HG02938 (cell line): ENCODE results near the gene IRF6.

Experiments used
- ATAC-seq: cut with Tn5 transposase; IDR thresholded peaks from one replicate; pipeline ENCODE4 v1.9.1; 2021; ENCODE audit warnings: mild to moderate bottlenecking, moderate library complexity; ENCODE audit not compliant: unreplicated experiment

IRF6 gene

DNA sequence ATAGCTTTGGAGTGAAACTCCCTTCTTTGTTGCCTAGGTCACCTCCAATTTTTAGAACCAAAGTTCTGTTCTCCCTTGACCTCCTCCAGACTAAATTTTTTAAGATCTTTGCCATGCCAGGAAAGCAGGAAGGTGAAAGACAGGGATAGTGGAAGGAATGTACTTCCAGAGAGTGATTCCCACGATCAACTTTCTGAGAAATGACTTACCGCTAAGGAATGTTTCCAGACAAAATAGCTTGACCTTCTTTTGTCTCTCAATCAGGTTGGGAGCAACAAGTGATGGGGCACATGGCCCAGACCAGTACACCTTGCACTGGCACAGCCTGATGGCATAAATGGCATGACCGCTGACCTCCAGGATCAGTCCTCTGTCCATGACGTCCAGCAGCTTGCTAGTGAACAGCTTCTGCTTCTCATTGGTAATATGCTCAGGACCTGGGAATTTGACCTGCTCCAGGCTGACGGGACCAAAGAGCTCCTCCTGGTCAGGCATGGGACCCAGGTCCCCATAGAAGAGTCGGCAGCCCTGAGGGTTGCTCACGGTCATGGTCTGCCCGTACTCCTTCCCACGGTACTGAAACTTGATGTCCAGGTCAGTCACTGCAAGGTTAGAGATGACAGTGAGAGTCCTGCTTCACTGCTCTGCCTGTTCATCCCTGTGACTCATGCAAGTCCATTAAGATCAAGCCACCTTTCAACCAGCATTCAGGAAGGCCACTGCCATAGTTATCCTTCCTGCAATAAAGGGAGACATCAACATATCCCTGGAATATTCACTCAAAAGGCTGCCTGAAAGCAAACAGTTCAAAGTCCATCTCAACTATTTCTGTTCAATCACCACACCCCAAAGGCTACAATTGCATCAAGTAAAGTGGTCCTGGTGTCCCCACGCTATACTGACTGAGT lies 15.4 kb downstream of the IRF6 start:
- ATAC-seq = no peak

DNA sequence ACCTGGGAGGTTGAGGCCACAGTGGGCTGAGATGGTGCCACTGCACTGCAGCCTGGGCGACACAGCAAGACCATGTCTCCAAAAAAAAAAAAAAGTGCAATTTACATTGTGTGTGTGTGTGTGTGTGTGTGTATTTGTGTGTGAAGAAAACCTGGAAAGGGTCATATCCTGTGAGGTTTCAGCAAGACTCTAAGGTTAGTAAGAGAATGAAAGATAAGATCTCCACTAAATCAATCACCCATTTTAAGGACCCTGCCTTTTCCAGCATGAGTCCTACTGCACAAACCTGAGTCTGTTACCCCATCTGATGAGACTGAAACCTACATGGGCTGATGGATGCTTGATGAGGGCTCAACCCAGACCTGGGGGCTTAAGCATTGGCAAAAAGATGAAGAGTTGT lies 16.7 kb downstream of the IRF6 start:
- ATAC-seq = no peak

DNA sequence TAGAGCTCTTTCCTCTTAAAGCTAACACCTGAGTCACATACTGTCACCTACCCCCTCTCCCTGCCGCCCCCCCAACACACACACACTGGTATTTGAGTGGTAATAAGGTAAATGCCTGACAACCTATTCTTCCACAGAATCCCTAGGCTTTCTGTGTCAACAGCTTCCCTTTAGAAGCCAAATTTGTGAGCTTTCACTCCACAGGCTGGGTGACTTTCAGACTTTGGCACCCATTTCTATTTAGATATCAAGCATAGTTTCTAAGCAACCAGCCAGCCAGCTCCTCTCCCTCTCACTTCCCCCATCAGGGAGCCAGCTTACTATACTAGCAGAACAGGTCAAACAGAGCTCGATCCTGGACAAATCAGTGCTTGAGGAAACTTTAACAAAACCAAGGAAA lies 18.4 kb downstream of the IRF6 start:
- no peak for ATAC-seq

DNA sequence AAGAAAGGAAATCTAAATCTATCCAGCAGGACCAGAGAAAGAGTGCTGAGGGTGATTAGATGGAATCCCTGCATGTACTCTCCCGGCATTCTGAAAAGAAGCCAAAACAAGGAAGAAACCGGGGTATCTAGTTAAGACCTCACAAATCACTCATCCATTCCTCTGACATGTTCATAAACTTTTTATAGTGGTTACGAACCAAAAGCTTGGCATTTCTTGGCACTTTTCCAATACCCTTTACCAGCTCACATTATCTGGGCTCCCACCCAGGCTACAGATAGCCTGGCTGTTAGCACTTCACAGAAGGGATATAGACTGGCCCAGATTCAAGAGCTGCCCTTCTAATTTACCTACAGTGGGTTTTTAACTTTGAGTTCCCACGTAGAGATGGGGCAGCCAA lies 19.8 kb downstream of the IRF6 start:
- no peak for ATAC-seq

DNA sequence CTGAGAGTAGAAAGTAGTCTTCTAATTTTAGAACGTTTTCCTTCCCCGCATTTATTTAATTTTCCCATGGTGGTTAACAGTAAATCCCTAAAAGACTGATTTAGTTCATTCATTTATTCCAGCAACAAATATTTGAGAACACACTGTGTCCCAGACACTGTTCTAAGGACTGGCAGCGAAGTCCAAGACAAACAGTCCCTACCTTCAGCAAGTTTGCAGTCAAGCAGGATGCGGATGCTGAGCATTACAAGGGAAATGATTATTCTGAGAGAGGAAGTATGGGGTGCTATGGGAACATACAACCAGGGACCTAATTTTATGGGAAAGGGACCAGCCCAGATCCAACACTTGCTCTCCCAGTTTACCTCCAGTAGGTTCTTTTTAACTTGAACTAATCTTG lies 20.4 kb downstream of the IRF6 start:
- no peak for ATAC-seq

DNA sequence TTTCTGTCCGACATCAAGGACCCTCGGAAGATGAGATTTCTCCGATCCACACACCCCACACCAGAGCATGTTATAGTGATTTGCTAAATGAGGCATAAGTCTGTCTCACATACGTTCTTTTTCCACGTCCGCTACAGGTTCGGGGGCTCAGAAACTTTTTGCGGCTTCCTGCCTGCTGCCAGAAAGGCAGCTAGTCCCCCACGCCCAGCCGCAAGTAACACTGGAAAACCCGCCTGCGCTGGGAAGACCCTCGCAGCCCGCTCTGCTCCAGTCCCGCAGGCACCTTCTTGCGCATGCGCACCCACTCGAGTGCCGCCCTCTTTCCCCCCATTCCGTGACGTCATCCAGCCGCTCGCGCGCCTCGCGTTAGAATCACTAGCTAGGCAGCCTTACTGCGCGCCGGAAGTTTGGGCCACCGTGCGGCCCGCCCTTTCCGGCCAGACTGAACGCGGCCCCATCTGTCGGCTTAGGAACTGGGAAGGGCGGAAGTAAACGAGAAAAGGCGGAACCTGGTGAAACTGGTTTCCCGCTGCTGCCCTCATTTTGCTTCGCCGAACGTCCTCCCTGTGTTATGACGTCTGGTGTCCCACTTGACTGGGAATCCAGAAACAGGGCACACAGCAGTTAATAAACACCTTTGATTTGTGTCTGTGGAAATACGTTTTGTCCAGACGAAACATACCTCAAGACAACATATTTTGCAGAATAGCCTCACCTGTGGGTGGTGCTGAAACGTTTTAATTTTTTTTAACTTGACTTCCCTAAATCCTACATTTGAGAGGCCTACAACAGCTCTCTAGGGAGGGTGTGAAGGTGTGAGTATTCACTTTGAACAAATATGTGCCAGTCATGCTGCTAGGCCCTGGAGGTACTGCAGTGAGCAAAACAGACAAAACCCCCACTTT lies 21.4 kb downstream of the IRF6 start, which contains the start of gene C1orf74:
Gene C1orf74, minus strand, starts transcription at position 295 of the 905 bp plus-strand sequence. CDS start 925 bp downstream, outside the sequence.
- ATAC-seq = peak; percentile 98

DNA sequence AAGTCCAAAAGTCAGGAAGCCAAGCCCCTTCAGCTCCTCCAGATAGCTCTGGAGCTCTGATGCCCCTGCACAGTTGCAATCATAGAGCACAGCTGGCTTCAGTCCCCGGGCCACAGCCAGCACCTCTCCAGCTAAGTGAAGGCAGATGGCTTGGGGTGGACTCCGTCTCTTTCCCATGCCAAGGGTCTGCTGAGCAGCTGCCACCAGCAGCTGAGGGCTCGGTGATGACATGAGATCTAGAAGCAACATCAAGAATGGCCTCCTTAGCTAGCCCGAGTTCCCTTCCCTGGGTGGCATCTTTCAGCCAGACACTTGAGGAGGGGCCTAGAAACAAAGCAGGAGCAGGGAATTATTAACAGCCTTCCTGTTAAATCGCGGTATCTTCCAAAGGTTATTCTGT lies 22.6 kb downstream of the IRF6 start:
- no peak for ATAC-seq

DNA sequence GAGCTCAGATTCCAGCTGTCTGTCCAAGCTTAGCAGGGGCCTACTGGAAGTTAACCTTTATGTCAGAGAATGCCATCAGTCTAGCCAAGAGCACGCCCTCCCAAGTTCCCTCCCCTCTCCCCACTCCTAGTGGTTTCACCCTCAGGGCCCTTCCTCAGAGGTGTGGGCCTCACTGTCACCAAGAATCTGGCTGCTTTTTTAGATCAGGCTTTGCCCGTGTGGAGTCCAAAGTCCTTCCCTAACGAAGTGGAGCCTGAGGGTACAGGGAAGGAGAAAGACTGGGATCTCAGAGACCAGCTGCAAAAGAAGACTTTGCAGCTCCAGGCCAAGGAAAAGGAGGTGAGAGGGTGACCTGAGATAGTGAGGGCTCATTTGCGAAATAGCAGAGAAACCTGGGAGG lies 25.7 kb downstream of the IRF6 start:
- no peak for ATAC-seq

DNA sequence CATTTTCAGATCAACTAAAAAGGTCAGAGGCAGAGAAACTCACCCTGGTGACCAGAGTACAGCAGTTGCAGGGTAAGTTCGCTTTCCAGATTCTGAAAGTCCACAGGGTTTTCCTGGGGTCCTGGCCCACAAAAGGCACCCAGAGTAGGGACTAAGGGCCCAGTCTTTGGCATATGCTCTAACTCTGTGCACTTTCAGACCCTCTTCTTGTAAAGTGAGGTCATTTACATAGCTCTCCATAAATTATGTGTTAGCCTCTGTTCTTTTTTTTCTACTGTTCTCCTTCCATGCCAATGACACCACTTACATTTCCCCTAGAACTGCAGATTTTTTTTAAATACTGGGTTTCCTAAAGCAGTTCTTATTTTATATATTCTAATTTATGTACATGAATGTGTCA lies 27.8 kb downstream of the IRF6 start:
- ATAC-seq = no peak

DNA sequence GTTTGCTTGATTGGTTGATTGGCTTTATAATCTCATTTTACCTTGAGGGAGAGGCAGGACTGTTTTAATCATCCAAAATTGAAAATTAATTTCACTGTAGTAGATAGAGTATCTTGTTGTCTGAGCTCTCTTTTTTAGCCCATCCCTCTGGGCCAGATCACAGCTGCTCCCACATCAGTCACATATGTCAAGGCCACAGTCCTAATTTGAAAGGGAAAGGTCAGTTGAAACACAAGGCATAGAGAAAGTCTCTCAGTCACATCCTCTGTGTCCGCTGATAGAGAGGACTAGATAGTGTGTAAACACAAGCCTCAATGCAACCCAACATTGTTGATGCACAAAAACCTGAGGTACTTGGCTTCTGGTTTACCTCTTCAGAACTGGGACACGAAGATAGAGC lies 28.4 kb downstream of the IRF6 start:
- no peak for ATAC-seq

DNA sequence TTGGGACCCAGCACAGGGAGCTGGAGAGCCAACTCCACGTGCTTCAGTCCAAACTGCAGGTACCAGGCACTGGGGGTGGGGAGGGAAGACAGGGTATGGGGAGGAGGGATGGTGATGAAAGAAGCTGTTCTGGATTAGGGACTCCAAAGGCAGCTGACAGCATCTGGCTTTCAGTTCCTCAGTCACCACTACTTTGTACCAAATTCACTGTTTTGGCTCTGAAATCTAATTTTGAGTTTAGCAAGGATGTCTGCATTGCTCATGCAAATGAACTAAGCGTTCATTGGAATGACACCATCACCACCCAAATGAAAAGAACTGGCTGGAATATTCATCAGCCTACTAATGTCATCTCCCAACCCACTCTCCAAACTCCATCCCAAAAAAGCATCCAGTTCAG lies 30.3 kb downstream of the IRF6 start:
- ATAC-seq = no peak

DNA sequence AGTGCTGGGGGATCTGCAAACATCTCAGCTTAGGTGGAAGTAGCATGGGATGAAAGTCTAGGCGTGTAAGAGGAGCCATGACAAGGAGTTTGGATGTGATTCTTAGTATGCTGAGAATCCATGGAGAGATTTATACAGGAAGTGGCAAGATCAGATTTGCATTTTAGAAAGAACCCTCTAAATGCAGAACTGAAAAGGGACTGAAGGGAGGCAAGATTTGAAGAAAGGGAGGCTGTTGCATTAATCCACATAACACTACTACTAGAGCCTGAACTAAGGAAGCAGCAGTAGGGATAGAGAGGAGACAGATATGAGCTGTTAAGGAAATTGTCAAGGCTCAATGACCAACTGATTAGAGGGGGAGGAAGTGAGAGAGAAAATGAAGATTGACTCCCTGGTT lies 31.4 kb downstream of the IRF6 start:
- ATAC-seq = peak; percentile 62

DNA sequence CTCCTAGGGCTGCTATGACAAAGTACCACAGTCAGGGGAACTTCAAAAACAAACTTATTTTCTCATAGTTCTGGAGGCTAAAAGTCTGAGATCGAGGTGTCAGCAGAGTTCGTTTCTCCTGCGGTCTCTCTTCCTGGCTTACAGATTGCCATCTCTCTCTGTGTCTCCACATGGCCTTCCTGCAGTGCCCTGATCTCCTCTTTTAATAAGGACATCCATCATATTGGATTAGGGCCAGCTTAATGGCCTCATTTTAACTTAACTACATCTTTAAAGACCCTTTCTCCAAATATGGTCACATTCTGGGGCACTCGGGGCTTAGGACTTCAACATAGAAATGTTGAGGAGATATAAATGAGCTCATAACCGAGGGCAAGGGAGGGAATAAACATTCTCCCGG lies 33.8 kb downstream of the IRF6 start:
- no peak for ATAC-seq

DNA sequence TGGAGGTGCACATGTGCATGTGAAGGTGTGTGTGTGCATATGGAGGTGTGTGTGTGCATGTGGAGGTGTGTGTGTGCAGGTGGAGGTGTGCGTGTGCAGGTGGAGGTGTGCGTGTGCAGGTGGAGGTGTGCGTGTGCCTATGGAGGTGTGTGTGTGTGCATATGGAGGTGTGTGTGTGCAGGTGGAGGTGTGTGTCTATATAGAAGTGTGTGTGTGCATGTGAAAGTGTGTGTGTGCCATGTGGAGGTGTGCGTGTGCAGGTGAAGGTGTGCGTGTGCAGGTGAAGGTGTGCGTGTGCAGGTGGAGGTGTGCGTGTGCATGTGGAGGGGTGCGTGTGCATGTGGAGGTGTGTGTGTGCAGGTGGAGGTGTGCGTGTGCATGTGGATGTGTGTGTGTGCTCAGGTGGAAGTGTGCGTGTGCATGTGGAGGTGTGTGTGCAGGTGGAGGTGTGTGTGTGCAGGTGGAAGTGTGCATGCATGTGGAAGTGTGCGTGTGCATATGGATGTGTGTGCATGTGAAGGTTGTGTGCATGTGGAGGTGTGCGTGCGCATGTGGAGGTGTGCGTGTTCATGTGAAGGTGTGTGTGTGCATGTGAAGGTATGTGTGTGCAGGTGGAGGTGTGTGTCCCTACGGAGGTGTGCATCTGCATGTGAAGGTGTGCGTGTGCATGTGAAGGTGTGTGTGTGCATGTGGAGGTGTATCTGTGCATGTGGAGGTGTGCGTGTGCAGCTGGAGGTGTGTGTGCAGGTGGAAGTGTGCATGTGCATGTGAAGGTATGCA lies 35.1 kb downstream of the IRF6 start:
- ATAC-seq = no peak

DNA sequence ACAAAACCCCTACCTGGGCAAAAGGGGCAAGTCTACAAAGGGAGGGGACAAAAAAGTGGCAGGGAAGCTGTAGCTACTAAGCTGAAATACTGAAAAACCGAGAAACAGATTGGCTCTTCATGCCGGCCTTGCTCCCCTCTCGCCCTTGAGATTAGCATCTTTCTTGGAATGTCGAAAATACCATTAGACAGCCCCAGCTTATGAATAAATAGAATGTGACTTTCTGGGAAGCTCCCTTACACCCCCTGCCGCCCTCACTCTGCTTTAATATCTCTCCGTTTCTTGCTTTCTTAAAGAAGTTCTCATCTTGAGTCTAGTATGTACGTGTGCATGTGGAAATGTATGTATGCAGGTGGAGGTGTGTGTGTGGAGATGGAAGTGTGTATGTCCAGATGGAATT lies 36.0 kb downstream of the IRF6 start:
- no peak for ATAC-seq

DNA sequence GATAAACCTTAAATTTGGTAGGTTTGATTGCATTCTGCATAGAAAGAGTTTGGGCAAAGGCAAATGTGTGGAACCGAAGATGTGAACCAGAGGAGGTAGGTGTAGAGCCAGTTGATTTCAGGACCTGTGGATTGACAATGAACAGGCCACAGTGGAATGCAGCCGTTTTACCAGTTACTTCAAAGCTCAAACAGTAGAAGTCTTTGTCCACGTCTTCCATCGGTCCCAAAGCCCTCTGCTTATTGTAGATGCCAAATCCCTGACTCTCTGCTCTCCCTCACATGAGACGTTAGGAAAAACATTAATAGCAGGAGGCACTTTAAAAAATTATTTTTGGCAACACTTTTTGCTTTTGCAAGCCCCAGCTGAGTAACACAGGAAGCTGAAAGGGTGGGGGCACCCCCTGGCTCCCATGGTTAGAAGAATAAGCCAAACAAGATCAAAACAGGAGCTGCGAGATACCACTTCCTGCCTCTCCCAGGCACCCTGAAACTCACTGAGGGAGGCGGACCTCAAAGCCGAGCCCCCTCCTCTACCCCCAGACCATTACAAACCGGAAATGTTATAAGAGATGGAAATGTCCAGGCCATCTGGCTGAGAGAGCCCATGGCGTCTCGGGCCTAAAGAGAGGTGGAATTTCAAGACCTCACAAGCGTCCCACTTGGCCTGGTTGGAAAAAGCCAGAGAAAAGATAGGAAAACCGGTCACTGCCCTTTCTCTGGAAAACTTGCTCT lies 36.6 kb downstream of the IRF6 start:
- ATAC-seq = peak; percentile 61

DNA sequence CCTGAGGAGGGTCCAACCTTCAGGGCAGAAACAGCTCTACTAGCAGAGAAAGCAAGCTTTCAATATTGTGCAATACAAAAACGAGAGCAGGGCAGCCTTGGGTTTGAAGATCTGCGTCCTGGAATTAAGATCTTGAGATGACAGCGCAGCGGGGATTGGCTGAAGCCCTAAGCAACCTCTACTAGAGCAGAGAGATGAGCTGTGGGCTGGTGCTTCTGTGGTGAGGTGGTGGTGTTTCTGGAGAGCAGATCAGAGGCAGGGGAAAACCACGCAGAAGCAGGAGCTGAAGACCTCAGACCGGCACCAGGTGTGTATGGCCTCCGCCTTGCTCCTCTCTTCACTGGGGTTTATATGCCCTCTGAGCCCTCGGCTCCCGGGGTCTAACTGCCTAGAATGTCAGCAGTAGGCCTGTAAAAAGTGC lies 37.6 kb downstream of the IRF6 start:
- peak; percentile 84 for ATAC-seq

DNA sequence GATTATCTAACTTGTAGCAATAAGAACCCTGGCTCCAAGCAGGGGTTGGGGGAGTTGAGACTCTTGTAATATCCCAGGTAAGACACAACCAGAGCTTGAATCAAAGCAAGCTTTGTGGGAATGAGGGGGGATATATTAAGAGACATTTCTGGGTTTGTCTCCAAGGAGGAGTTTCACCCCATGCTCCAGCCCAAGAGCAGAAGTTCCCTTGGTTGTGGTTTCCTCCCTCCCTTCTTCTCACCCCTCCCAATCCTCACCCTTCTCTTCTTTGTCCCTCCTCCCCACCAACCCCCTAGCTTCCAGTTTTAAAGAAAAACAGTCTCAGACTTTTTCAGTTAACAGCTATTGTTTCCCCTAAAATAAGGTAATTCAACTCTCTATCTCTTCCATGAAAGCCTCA lies 38.2 kb downstream of the IRF6 start:
- ATAC-seq = no peak

DNA sequence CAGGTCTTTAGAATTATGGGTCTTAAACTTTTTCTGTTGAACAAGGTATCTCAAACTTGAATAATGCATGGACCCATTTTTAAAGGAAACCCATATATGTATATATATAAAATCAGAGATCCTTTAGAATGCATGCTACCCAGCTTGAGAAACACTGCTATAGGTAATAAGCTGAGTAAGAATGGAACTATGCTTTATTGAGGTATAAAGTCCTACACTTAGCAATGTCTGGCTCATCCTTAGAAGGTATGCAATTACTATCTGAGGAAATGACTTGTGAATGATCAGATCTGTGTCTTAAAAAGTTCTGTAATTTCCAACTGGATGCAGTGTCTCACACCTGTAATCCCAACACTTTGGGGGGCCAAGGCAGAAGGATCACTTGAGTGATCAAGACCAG lies 38.8 kb downstream of the IRF6 start:
- no peak for ATAC-seq

DNA sequence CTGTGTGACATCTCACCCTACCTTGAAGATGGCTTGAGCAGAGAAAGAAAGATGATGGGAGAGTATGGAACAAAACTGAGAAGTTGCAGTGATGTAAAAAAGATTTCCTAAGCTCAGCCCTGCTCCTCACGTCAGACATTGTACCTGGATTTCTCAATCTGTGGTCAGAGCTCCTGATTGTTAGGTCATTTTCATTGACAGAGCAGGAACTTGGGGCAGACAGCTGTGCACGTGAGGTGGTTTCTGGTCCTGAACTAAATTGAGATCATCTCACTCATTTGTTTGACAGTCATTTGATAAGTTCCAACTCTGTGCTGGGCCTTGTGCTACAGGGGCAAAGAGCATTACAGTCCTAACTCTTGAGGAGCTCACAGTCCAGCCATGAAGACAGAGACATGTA lies 39.9 kb downstream of the IRF6 start:
- no peak for ATAC-seq
